Measurements from ENCODE around the gene SHROOM3. TPM values are rescaled to one million over a fixed set of nuclear protein-coding genes. Genes with fewer than 3 reads are reported as not detected.

The SHROOM3 gene
- total RNA-seq, 3 donors from 2014 or later, result 105 to 263 (median 158) TPM

- ATAC-seq (no peak), DNase-seq (no peak)
- Histone ChIP-seq H3K4me1 (ENCODE audit: low read depth) (no peaks in the 10 kb centered on the region), H3K9me3 (peaks cover 9% of the 10 kb centered on the region), H3K36me3 (ENCODE audit: low read depth) (no peaks in the 10 kb centered on the region), H3K4me3 (no peak overlapping the region)
- TF ChIP-seq CTCF (IDR thresholded peaks at IDR 0.05), result no peak
- intact Hi-C loops (cut with DNase I, micrococcal nuclease), result no loop called here
These were observed 23.8 kb downstream of the SHROOM3 start for GRCh38 chr4:76458825-76459224.

- ATAC-seq, result no peak
- Histone ChIP-seq H3K4me3 (no peak overlapping the region), H3K4me1 (ENCODE audit: low read depth) (no peaks in the 10 kb centered on the region), H3K36me3 (ENCODE audit: low read depth) (no peaks in the 10 kb centered on the region), H3K9me3 (peaks cover 12% of the 10 kb centered on the region)
- no peak for DNase-seq
- intact Hi-C loops (cut with DNase I, micrococcal nuclease), result no loop called here
- TF ChIP-seq CTCF (IDR thresholded peaks at IDR 0.05), result no peak
These were observed 24.3 kb downstream of the SHROOM3 start for GRCh38 chr4:76459291-76459723.

GRCh38 chr4:76463568-76463967, 28.5 kb downstream of the SHROOM3 start:
- H3K36me3 ChIP-seq (ENCODE audit: low read depth), result no peaks in the 10 kb centered on the region
- no peaks in the 10 kb centered on the region for H3K4me1 ChIP-seq (ENCODE audit: low read depth)
- ATAC-seq, result no peak
- H3K9me3 ChIP-seq, result peaks cover 12% of the 10 kb centered on the region
- no peak for DNase-seq
- TF ChIP-seq CTCF (IDR thresholded peaks at IDR 0.05), result no peak
- no peak overlapping the region for H3K4me3 ChIP-seq
- intact Hi-C loops (cut with DNase I, micrococcal nuclease), result no loop called here

- Histone ChIP-seq H3K4me3 (no peak overlapping the region), H3K36me3 (ENCODE audit: low read depth) (no peaks in the 10 kb centered on the region), H3K4me1 (ENCODE audit: low read depth) (no peaks in the 10 kb centered on the region), H3K9me3 (no peaks in the 10 kb centered on the region)
- TF ChIP-seq CTCF (IDR thresholded peaks at IDR 0.05), result no peak
- DNase-seq, result no peak
- no peak for ATAC-seq
- intact Hi-C loops (cut with DNase I, micrococcal nuclease), result no loop called here
These were observed 35.0 kb downstream of the SHROOM3 start for GRCh38 chr4:76470064-76470463.

GRCh38 chr4:76470532-76470931, 35.5 kb downstream of the SHROOM3 start:
- ATAC-seq, result no peak
- no peak for TF ChIP-seq CTCF (IDR thresholded peaks at IDR 0.05)

GRCh38 chr4:76476571-76476970, 41.5 kb downstream of the SHROOM3 start:
- H3K9me3 ChIP-seq, result no peaks in the 10 kb centered on the region
- intact Hi-C loops (cut with DNase I, micrococcal nuclease), result no loop called here
- no peaks in the 10 kb centered on the region for H3K36me3 ChIP-seq (ENCODE audit: low read depth)
- H3K4me3 ChIP-seq, result no peak overlapping the region
- DNase-seq (no peak), ATAC-seq (no peak)
- H3K4me1 ChIP-seq (ENCODE audit: low read depth), result no peaks in the 10 kb centered on the region
- no peak for TF ChIP-seq CTCF (IDR thresholded peaks at IDR 0.05)

More at GRCh38 chr4:76470532-76470931, 35.5 kb downstream of the SHROOM3 start:
- intact Hi-C loops (cut with DNase I, micrococcal nuclease), result no loop called here
- H3K36me3 ChIP-seq (ENCODE audit: low read depth), result no peaks in the 10 kb centered on the region
- no peak overlapping the region for H3K4me3 ChIP-seq
- DNase-seq, result no peak
- H3K9me3 ChIP-seq, result no peaks in the 10 kb centered on the region
- no peaks in the 10 kb centered on the region for H3K4me1 ChIP-seq (ENCODE audit: low read depth)

Measured in mucosa of descending colon (tissue), 3 donors.